8988T (cell line): ENCODE data around the gene NUP58.

Experiments used
- DNase-seq: peaks from one replicate; pipeline ENCODE4 v3.0.0; 2011

The NUP58 gene

GRCh38 chr13:25378528-25378927, 77.1 kb downstream of the NUP58 start:
- DNase-seq: no peak

DNA sequence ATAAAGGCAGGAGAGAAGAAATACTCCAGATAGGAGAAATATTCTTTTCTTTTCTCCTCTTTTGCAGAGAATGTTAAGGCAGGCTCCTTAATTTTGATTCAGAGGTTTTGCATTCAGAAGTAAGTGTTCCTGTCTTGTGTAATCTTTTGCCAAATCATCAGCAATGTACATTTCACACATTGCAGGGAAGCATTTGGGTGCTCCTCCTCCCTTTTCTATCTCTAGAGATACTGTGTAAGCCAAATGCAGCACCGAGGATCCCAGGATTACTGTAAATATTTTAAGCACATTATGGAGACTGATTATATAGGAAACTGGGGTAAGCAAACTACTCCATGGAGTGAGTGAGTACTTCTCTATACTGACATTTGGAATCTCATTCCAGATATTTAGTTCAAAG, 77.6 kb downstream of the NUP58 start:
- no peak for DNase-seq

DNA sequence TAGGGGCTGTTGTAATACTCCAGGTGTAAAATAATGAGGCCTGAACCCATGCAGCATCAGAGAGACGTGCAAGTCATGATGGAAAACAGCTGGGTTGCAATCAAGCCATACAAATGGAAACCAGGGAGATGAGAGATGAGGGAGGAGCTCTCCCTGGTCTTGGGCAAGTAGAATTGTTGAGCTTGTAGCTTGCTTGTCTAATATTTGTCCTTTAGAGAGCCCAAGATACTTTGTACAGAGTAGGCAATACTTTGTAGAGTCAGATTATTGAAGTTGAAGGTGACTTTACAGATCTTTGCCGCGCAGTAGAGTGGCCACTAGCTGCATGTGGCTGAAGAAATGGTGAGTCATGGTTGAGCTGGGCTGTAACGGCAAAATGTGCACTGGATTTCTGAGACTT, 78.7 kb downstream of the NUP58 start:
- no peak for DNase-seq

- DNase-seq: no peak
Measured at GRCh38 chr13:25380741-25381324, 79.4 kb downstream of the NUP58 start.

DNA sequence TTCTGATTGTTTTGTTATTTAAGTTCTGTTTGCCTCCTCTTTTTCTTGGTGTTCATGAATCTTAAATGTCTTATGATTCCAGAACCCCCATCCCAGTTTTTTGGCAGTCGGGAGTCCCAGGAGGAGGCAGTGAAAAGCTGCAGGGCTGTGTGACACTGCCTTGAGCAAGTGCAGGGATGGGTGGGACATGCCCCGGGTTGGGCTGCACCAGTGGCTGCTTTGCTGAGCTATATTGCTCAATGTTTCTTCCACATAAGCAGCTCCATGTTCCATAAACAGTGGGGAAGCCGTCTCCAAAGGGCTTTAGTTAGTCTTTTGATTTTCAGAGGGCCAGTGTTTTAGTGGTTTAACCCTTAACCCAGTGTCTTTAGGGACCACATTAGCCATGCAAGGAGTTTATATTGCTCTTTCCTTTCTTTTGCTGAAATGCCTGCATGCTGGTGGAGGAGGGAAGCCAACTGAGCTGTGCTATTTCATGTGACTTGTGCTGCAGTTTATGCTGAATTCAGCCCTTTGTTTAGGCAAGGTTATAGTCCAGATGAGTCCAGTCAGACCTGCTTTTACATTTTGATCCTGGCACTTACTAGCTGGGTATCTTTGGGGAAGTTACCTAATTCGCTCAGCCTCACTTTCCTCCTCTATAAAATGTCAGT, 83.5 kb downstream of the NUP58 start:
- DNase-seq: no peak

- DNase-seq: no peak
Measured at GRCh38 chr13:25391932-25392331, 90.5 kb downstream of the NUP58 start.
